GM03348 (cell line): ENCODE measurements around the gene CNTNAP3B.
"Not testable (repeated sequence)": the region's sequence is repeated elsewhere in the genome, so short reads cannot be mapped to it uniquely, and the experiment has no call there.

Experiments
- DNase-seq: peaks from one replicate; pipeline ENCODE4 v3.0.0; 2012; ENCODE audit warnings: low spot score

The CNTNAP3B gene

DNA sequence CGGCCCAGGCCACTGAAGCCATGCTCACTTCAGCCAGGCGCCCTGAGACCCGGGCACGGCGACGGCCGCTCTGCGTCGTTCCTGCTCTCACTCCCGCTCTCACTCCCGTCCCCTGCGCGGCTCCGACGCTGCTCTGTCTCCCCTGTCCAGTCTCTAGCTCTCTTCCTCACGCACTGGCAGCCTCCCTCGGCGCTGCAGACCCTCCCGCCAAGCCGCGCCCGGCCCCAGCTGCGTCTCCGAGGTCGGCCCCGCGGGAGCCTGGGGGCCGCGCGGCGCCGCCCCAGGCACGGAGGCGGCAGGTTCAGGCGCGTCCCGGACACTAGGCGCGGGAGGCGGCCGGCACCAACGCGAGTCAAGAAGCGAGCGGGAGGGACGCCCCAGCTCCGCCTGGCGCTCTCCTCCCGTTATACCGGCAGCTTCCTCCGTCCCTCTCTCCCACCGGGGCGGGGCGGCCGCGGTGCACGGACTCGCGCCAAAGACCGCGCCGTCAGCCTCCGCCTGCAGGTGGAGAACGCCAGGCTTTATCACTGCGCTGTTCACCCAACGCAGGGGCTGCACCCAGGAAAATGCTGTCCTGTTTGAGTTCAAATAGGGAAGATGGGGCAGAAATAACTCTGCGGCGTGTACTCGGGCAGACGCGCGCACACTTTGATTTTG is at the start of gene CNTNAP3B:
TSS of gene CNTNAP3B (minus strand) at position 354 of the 657 bp plus-strand sequence. CDS start at position 22, 332 bp downstream.
- not testable (repeated sequence) for DNase-seq

- DNase-seq: not testable (repeated sequence)
These were observed 31.1 kb upstream of the CNTNAP3B start for GRCh38 chr9:42160299-42160698.

- DNase-seq: not testable (repeated sequence)
These were observed 2.0 kb downstream of the CNTNAP3B start for GRCh38 chr9:42127056-42127841.

- not testable (repeated sequence) for DNase-seq
These were observed 8.2 kb downstream of the CNTNAP3B start for GRCh38 chr9:42121007-42121406.

GRCh38 chr9:42095929-42096328 is 33.3 kb downstream of the CNTNAP3B start:
- DNase-seq: not testable (repeated sequence)

DNA sequence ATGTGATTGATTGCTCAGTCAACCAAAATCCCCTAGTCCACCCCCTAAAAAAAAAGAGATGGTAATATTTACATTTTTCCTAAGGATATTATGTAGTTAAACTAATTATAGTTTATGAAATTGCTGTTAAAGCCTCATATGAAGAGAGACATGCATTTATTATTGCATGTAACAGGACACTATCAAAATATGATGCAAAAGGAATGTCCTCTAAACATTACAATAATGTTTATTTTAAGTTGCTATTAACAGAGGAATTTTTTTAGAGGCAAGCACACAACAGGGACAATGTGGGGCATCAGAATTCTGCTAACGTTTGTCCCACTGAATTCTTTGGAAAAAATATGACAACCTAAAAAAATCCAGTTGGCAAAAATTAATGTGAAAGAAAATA is 44.7 kb downstream of the CNTNAP3B start:
- DNase-seq: not testable (repeated sequence)

DNA sequence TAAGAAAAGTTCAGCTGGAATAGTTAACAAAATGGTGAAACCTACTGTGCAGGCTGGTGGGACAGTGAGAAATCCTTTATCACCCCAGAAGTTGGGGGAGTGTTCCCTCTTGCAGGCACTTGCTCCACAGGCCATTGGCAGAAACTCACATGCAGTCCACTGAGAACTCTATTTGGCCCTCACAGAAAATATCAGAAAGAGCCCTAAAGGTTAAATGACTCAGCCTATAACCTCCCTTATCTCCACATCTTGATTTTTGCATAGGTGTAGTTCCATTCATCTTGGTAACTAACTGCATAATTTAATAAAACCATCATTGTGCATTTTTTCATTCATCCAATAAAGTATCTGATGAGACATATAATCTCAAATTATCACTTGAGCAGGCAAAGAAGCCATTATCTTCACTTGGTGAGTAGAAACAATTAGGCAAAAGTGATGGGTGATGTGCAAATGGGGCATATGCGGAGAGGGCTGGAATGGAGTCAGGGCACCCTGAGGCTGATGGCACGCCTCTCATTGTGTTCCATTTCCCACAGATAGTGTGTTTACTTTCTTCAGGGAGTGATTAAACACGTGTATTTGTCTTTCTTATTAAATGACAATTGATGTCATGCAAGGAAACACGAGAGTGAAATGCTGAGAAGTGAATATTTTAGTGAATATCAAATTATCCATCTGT is 45.2 kb downstream of the CNTNAP3B start:
- not testable (repeated sequence) for DNase-seq

DNA sequence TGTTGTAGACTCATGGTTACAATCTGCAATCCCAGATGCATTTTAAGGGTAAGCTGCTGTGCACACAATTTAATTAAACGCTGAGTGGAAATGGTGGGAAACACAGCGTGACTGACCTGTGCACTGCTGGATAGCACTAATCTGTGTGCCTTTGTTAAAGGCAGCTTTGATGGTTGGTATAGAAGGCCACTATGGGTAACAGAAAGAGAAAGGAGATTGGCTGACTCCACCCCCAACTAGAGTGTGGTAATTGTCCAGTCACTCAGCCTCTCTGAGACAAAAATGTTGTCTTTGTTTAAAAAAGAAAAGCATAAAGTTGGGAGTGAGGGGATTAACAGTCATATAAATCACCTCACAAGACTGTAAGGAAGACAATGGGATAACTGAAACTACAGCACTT is 48.9 kb downstream of the CNTNAP3B start:
- DNase-seq: not testable (repeated sequence)

- DNase-seq: not testable (repeated sequence)
These were observed 54.4 kb downstream of the CNTNAP3B start for GRCh38 chr9:42074868-42075267.

DNA sequence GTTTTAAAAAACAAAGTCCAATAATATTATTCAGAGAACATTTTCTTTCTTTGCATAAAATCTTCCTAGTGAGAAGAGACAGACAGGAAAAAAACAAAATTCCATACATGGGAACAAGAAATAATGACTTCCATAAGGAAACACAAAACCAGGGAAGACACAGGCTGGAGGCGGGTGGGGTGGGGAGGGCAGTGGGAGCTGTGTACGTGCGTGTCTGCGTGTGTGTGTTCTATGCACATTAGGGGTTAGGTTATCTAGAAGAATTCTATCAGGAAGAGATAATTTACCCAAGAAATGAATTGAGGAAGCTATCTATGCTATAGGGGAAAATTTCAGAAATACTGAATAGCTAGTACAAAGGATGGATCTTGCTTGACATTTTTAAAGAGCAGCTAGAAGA is 58.2 kb downstream of the CNTNAP3B start:
- DNase-seq: not testable (repeated sequence)

- not testable (repeated sequence) for DNase-seq
These were observed 59.0 kb downstream of the CNTNAP3B start for GRCh38 chr9:42070035-42070799.

- not testable (repeated sequence) for DNase-seq
These were observed 75.4 kb downstream of the CNTNAP3B start for GRCh38 chr9:42053874-42054273.

GRCh38 chr9:42050701-42051100 is 78.5 kb downstream of the CNTNAP3B start:
- DNase-seq: not testable (repeated sequence)

GRCh38 chr9:42044422-42045010 is 84.7 kb downstream of the CNTNAP3B start:
- not testable (repeated sequence) for DNase-seq

GRCh38 chr9:42033541-42033940 is 95.7 kb downstream of the CNTNAP3B start:
- DNase-seq: not testable (repeated sequence)

- not testable (repeated sequence) for DNase-seq
These were observed 108.6 kb downstream of the CNTNAP3B start for GRCh38 chr9:42020639-42021038.

GRCh38 chr9:42018220-42018922 is 110.9 kb downstream of the CNTNAP3B start:
- not testable (repeated sequence) for DNase-seq

- DNase-seq: not testable (repeated sequence)
These were observed 114.9 kb downstream of the CNTNAP3B start for GRCh38 chr9:42014317-42014716.

GRCh38 chr9:41991607-41992006 is 137.6 kb downstream of the CNTNAP3B start:
- not testable (repeated sequence) for DNase-seq

- not testable (repeated sequence) for DNase-seq
These were observed 149.0 kb downstream of the CNTNAP3B start for GRCh38 chr9:41980271-41980670.
